ENCODE data around the gene AAMP.

DNA sequence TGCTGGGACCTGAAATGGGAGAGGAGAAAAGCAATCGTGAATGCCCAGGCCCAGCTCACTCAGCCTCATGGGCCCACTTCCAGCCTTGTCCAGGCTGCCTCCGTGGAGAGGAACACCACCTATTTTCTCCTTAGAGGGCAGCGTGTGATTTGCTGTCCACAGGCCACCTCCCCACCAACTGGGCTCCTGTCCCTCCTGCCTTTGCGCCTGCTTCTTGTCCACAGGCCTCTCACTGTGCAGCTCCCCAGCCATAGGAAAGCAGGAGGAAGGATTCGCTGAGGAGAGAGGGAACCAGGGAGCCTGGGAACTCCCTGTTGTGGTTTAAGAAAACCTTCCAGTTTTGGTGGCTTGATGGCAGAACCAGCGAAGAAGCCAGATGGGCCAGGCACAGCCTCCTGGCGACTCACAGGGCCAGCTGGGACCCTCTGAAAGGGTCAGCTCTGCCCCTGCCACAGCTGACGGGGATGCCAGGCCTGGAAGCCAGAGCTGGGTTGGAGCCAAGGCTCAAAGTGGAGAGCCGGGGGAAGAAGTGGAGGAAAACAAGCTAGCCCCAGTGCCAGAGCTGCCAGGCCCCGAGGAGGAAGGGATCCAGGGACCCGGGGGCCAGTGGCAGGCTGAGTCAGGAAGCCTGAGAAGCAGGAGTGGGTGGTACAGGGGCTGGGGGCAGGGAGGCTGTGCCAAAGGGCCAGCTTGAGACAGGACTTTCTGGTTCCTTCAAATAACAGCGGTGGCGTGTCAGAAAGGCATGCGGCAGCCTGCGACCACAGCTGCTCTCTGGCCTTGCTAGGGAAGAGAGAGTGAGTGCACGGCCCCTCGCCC lies 12.4 kb upstream of the AAMP start:
- TF ChIP-seq POLR2A (IDR thresholded peaks at IDR 0.05; ENCODE audit: extremely low read depth, insufficient read length) (no peak), MAX (IDR thresholded peaks at IDR 0.05; ENCODE audit: low read depth, low read length) (no peak), CTCF (IDR thresholded peaks at IDR 0.05; ENCODE audit: low read depth, low read length) (no peak), MYC (IDR thresholded peaks at IDR 0.05; ENCODE audit: low read depth, low read length) (no peak)

Data from NB4 (cell line).